KG1 (cell line): ENCODE results near the gene C3orf62.

Source experiments
- DNase-seq: peaks from one replicate; lab custom pipeline; 2025; lab: John Stamatoyannopoulos, UW

C3orf62 gene

DNA sequence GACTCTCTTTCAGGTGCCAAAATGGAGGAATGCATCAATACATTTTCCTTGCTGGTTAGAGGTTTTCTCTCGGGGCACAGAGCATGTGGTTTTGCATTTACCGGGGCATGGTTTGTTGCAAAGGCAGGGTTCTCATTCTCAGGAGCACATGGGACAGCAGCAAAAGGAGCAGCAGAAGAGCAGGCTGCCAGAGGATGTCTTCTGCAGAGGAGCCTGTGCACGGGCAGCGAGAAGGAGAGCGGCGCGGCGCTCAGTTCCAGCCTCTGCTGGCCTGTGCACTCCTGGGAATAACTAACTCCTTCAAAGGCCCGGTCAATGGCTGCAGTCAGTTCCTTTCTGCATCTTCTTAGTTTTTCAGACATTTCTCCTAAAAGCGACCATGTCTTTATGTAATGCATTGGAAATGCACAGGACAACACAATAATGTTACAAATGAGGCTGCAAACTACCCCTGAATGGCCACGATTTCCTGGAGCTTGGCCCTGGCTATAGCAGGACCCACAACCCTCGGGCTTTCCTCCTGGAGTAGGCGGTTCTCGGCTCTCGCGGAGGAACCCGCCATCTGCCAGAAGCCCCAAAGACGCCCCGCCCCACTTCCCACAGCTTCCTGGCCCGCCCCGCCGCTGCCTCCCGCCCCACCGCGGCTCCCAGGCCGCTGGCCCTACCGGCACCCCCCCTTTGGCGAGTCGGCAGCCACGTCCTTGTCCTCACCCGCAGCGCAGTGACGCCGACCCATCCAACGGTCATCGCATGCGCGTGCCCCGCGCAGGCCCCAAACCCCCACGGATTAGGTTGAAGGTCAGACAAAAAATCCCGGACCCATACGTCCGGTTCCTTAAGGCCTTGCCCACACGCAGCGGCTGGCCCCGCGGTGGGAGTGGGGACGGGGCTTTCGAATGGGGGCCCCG lies at the start of gene C3orf62:
Gene C3orf62 (minus strand): TSS at position 758 of the 908 bp plus-strand sequence. CDS start 360 bp downstream, at position 398.
- no peak for DNase-seq

DNA sequence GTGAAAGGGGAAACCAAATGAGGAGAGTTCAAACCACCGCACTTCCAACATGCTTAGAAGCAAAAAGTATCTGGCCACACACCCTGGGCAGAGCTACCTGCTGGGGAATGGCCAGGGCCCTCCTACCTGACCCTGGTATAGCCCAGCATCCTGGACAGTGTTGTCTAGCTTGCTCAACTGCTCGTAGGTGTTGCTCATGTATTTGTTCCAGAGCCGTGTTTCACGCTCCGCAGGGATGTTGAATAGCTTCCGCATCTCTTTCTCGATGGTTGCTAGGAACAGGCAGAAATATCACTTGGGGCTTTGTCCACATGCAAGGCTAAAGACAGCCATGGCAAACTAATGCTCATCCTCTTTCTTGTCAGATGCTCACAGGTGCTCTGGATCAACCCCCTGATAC lies 47.7 kb upstream of the C3orf62 start:
- no peak for DNase-seq

DNA sequence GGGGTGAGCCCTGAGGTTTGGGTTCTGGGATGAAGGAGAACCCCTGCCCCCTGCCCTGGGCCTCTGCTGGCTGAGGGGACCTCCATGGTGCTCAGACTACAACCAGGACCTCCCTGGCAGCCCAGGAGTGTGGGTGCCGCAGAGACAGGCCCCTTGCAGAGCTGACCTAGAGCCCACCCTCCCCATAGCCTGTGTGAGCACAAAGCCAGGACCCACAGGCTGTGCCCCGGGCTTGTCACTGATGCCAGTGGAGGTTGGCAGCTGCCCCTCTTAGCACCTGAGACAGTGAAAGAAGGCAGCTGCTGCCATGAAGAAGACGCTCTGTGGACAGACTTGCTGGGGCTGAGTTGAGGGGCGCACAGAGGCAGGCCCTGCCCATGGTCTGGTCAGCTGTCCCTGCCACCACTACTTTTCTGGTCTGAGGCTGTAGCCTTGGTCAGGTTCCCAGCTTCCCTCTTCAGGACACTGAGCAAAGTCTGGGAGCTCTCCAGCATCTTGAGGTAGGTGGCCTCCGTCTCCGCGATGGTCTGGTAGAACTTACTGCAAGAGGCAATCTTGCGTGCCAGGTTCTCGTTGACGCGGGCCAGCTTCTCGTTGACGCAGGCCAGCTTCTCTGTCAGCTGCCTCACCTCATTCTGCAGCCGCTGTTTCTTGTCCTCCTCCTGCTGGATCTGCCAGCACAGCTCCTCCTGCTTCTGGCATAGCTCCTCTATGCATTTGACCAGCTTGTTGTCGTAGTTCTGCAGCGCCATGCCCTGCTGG lies 39.8 kb upstream of the C3orf62 start:
- no peak for DNase-seq

DNA sequence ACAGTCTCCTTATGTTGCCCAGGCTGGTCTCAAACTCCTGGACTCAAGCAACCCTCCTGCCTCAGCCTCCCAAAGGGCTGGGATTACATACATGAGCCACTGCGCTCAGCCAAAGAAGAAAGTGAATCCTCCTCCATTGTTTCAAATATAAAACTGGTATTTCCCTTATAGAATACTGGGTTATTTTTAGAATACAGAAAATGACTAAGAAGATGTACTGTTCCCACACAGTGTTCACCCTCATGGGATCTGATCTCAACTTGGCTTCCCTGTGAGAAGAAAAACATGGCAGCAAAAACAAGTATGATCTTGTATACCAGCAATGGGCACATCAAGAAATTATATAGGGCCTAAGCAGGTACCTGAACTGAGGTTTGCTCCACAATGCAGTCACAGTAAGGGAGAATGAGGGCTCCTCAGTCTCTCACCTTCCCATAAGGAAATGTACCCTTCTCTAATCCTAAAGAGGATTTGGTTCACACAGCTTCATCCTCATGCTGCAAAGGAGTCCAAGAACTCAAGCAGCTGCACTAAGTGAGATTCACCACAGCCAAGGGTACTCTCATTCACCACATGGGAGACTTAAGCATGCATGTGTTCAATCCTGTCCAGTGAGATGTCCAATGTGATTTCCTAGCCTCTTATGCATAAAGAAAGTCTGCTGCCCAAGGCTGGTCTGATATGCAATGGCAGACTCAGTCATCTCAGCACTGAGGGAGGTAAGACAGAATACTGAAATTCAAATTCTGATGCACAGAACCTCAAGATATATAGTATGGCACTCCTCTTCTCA lies 37.1 kb upstream of the C3orf62 start:
- DNase-seq, result no peak

DNA sequence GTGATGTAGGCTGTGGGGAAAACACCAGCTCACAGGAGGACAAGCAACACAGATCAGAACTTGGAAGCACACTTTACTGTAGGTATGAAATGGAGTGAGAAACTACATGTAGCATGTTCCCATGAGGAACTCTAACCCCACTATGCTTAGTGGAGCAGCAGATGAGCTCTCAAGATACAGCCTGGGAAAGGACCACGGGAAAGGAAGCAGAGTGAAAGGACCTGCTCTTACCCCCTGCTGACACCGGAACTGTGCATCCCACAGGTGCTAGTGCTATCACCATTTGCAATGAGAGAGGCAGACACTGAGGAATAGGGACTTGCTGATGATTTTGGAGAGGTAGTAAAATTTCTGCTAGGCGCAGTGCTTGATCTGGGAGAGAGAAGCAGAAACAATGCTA lies 34.3 kb upstream of the C3orf62 start:
- DNase-seq, result no peak

DNA sequence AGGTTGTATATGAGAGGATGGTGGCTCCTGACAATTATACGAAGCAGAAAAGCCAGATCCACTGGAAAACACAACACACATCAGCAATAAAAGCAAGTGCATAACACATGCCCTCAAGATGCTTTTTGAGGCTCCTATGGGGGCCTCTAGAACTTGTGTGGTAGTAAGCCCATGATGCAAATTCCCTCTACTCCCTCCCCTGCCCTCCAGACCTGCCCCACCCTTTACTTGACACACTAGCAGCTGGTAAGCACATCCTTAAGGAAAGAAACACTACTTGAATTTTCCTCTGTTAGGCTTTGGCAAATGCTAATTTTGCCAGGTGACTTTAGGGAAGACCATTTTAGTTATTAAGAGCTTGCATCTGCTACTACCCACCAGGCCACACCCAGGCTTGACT lies 33.6 kb upstream of the C3orf62 start:
- no peak for DNase-seq

DNA sequence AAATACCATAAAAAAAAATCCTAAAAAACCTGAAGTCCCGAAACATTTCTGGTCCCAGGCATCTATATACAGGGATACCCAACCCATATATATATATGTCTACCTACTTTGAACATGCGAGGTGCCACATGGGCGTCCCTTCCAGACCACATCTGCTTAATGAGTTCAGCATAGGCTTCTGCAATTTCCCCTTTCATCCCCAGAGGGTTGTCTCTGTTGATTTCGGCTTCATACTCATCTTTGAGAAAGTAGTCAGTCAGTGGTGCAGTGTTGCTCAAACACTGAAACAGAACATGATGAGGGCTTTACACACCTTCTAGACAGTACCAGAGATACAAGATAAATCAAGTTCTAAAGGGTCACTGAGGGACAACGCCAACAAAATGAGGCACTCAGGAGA lies 28.6 kb upstream of the C3orf62 start:
- DNase-seq, result no peak

DNA sequence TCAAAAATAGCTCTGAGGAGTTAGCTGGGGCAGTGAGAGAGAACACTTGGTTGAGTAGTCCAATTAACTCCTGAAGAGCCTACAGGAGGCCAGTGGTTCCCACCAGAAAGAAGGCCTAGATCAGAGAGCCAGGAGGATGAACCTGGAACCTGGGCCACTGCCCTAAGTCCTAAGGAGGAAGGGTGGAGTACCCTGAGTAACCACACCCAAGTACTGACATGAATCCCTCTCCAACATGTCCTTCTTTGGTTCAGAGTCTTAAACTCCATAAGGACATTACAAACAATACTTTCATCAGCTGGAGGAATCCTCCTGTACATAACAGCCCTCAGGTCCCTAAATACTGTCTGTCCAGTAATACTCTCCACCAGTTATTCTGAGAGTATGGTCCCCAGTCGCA lies 25.6 kb upstream of the C3orf62 start:
- DNase-seq, result no peak

DNA sequence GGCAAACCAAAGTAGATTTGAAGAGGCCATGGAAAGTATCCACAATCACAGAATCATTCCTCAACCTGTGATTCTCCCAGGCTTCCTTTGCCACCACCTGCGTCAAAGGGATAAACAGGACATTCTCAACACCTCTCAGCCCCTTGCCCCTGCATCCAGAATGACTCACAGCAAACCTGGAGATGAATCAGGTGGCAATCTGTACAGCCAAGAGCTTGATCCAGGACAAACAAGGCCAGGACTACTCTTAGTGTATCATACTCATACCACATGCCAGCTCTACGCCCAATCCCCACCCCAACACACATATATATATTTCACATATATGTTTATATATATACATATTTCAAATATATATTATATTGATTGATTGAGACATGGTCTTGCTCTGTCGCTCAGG lies 23.6 kb upstream of the C3orf62 start:
- DNase-seq, result no peak

DNA sequence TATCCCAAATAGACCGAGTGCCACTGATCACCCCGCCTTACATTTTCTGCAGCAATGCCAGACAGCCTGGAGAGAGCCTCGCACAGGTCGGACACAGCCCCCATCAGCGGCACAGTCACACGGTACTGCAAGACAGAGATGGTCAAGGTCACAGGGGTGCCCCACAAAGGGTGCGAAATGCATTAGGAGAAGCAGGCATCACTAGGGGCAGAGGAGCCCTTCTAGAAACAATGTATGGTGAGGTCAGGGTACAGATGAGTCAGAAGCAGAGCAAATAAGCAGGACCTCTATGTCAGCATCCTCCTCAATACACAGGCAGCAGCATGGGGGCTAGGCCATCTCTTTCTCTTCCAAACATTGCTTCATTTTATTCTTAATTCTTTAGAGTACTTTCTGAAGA lies 21.5 kb upstream of the C3orf62 start:
- DNase-seq, result no peak

DNA sequence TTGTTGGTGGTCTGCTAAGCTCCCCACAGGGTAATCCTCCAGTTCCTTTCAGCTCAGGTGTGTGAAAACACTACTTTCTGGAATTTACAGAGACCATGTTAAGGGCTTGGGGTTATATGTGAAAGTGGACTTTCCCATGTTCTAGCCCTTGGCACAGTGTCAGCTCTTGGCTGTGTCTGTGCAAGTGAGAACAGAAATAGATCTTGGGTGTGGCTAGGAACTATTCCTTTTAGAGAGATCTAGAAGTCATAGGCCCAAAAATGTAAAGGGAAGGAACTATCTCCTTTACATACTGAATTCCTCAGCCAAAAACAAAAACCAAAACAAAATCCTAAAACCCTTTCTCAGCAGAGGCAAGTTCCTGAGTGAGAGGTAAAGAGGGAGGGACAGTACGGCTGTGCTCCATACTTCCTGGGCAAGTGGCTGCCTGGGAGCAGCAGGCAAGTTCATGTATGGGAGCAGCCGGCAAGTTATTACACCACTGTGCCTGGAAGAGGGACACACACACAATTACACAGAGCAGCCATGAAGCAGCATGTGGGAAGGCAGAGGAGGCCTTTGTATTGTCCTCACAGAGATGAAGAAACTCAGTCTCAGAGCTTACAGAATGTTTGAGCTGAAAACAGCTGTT lies 19.9 kb upstream of the C3orf62 start:
- DNase-seq, result no peak

DNA sequence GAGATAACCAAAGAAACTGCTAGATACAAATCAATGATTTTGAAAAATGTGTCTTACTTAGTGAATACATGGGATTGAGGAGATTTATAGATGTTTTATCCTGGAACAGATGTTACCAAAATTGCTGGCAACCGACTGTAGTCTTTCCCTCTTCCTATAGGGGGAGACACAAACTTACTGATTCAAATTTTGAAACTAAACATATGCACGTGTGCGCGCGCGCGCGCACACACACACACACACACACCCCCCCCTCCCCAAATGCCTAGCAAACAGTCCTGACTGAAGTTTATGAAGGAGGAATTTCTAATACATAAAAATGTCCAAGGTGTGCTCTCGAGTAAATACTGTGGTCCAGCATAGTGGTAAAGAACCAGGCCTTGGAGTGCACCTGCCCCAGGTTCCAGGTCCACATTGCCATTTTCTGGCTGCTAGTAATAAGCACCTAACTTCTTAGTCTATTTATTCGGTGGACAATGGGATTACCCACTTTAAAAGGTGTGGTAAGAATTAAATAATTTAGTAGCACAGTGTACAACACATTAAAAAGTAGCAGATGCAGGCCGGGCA lies 18.5 kb upstream of the C3orf62 start:
- no peak for DNase-seq

DNA sequence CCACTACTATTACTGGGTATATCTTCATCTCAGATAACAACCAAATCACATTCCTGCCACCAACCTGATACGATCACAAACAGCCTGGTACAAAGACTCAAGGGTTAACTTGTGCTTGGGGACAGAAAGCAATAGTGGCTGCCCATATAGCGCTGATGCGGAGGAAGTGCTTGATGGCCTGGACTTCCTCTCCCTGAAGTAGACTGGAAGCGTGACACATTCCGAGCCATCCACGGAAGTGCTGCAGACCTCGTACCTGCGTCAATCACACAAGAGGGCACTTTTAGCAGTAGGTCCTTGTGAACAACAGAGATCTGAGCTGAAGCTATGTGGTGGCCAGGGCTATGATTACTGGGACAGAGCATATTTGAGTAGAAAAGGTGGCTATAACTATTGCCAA lies 17.3 kb upstream of the C3orf62 start:
- DNase-seq, result no peak

DNA sequence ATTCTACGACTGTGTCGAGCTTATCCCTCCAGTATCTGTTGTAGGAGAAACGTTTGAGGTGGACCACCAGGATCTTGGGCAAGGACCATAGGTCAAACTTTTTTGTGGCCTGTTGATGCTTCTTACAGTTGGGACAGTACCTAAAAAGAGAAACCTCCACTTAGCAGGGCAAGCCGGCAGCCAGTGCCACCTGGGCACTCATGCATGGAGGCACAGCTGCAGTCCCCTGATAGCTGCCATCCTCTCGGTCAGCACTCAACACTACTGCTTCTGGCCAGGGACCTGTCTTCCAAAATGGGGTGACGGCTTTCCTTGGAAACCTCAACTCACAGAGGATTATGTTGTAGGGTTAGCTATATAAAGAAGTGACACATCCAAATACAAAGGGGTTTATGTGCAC lies 7.0 kb upstream of the C3orf62 start:
- DNase-seq, result no peak

DNA sequence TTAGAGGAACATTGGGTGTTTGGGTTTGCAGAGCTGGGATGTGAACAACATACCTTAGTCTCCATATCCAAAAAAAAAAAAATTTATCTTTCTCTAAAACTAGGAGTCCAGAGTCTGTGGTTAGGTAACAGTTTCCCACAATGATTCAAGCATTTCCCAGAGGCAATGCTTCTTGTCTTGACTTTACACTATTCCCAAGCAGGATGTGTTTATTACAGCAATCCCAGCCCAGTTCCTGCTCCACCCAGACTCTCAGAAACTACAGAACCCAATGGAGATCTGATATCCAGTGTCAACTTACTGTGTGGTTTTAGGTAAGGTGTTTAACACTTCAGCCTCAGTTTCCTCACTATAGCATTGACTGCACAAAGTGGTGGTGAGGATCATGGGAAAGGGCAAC lies 2.3 kb upstream of the C3orf62 start:
- no peak for DNase-seq

DNA sequence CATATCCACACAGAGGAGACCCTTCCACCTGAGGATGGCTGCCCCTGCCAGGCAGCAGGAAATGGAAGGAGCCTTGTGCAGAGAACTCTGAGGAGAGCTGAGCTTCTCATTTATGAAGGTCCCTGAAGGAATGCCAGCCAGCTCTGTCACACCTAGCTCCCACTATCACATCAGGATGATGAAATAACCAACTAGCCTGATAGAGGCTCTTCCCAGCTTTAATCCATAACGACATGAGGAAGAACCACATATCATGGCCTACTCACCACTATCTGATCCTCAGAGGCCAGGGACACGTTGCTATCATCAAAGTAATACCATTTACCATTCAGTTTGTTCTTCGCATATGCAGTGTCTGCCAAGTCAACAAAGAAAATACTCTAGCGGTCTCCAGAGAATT lies 1.5 kb upstream of the C3orf62 start:
- DNase-seq, result no peak

DNA sequence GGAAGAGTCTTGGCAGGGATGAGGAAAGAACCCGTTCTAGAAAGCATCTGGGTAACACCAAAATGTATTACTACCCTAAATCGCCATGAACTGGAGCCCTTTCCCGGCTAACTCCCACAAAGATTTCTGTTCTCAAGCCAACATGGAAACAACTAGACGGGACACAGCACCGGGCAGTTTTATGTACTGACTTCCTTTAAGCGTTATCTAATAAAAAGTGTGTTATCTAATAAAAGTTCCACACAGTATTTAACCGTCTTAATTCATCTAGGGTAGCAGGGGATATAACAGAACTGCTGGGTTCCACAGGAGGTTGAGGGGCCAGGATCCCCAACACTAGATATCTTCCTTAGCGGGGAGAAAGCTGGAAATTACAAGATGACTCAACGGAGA lies 347 bp upstream of the C3orf62 start:
- no peak for DNase-seq

DNA sequence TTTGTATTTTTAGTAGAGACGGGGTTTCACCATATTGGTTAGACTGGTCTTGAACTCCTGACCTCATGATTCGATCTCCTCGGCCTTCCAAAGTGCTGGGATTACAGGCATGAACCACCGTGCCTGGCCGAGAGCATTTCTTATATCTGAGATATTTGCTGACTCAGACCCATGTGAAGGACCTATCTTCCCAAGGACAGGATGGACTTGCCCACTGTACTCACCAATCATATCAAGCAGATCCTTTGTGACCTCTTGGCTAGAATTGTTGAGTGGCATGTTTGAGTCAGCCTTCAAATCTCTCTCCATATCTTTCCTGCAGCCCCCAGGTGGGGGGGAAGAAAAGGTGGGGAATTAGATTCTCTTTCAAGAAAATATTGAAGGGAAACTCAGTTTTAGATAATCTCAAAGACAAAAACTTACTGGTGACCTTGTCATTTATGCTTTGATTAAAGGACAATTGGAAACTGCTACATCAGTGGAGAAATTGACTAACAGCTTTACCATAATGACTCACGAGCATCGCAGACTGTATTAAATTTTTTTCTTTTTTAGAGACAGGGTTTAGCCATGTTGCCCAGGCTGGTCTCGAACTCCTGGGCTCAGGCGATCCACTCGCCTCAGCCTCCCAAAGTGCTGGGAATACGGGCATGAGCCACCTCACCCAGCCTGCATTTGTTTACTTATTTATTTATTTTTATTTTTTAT lies 3.1 kb downstream of the C3orf62 start:
- DNase-seq, result no peak

DNA sequence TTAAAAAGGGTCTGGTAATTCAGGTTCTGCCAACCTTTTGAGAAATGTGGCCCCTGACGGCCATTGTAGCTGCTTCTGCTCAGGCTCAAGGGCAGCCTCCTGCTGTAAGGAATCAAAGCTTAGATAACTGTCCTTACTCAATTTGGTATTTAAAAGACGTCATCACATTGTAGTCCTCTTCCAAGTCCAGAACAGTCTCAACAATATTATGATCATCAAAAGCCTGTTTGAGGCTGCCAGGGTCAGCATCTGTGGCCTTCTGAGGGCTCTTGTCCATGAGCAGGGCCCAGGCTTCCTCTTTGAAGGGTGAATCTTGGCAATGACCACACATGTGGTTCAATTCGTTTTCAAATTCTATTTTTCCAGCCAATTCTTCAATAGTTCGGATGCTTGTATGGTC lies 6.0 kb downstream of the C3orf62 start:
- no peak for DNase-seq

DNA sequence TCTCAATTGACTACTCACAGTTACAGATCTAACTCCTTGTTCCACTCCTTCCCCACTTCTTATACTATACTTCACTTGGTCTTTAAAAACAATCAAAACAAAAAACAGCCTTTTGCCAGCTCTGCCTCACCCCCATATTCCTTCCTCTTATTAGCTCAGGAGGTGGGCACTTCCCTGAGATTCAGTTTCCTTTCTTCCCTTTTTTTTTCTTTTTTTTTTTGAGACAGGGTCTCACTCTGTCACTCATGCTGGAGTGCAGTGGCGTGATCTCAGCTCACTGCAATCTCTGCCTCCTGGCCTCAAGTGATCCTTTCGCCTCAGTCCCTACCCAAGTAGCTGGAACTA lies 6.9 kb downstream of the C3orf62 start:
- no peak for DNase-seq

DNA sequence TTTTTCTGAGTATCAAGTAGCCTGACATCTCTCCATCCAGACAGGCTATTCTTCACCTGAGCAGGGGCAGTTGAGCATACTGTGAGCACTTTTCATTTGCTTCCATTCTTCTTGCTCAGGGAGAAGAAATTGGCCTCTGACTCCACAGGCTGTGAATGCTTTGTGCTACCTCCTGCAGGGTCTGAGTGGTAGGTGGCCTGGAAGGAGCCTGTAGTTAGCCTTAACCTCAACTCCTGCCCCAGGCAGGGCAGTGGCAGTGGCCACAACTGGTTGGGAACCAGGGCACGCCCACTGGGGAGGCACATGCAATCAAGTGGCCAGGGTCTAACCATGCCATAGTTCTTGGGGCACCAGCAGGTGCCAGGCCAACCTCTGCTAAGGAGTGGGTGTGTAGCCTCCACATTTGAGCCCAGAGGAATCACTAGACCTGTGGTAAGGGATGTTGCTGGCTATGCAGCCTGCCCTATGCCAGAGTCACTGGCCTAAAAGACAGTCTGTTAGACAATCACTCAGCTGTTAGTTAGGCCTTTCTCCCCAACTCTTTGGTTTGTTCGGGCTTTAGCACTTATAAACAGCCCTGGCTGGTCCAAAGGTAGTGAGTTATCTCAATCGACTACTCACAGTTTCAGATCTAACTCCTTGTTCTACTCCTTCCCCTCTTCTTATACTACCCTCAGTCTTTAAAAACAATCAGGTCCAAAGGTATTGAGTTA lies 7.4 kb downstream of the C3orf62 start:
- no peak for DNase-seq
